ENCODE results near the gene CRLF1.

Gene CRLF1, protein sequence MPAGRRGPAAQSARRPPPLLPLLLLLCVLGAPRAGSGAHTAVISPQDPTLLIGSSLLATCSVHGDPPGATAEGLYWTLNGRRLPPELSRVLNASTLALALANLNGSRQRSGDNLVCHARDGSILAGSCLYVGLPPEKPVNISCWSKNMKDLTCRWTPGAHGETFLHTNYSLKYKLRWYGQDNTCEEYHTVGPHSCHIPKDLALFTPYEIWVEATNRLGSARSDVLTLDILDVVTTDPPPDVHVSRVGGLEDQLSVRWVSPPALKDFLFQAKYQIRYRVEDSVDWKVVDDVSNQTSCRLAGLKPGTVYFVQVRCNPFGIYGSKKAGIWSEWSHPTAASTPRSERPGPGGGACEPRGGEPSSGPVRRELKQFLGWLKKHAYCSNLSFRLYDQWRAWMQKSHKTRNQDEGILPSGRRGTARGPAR

DNA sequence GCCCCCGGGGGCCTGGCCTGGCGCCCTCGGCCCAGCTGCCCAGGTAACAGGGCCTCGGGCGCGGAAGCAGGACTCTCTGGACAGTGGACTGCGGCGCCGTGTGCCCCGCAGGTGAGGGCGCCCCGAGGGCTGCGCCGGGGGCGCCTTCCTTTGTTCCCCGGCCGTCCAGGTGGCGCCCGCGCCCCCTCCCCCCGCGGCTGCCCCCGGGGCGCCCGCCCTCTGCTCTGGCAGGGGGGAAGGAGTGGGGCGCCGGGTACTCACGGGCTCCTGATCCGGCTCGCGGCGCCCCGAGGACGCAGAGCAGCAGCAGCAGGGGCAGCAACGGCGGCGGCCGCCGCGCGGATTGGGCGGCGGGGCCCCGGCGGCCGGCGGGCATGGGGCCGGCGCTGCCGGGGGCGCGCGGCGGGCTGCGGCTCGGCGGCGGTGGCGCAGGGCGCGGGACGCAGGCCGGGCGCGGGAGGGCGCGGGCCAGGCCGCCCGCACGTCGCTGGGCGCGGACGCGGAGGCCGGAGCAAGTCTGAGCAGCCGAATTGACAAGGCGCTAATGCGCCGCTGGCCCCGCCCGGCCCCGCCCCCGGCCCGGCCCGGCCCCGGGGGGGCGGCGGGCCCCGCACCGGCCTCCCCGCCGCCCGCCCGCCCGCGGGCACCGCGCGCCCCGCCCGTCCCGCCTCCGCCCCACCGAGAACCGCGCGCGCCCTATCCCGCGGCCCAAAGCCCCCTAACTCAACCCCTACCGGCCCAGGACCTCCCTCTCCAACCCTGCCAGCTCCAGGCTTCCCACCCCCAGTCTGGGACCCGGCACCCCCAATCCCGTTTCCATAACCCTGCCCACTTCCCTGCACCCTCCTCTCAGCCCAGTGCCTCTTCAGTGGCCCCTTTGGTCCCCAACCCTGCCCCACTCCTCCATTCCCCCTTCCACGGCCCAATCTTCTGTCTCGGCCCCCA lies at the start of gene CRLF1:
CRLF1 (minus strand) TSS at position 519 of the 945 bp plus-strand sequence; CDS start at position 376, 143 bp downstream.
- no peak within 1 kb of the TSS for H3K4me3 ChIP-seq (replicated peaks; ENCODE audit: low read depth, low read length)
- DNase-seq (ENCODE audit: low read depth), result no peak
- TF ChIP-seq, protein P1, sequence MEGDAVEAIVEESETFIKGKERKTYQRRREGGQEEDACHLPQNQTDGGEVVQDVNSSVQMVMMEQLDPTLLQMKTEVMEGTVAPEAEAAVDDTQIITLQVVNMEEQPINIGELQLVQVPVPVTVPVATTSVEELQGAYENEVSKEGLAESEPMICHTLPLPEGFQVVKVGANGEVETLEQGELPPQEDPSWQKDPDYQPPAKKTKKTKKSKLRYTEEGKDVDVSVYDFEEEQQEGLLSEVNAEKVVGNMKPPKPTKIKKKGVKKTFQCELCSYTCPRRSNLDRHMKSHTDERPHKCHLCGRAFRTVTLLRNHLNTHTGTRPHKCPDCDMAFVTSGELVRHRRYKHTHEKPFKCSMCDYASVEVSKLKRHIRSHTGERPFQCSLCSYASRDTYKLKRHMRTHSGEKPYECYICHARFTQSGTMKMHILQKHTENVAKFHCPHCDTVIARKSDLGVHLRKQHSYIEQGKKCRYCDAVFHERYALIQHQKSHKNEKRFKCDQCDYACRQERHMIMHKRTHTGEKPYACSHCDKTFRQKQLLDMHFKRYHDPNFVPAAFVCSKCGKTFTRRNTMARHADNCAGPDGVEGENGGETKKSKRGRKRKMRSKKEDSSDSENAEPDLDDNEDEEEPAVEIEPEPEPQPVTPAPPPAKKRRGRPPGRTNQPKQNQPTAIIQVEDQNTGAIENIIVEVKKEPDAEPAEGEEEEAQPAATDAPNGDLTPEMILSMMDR (IDR thresholded peaks at IDR 0.05; ENCODE audit: low read length, missing control alignments), result no peak

DNA sequence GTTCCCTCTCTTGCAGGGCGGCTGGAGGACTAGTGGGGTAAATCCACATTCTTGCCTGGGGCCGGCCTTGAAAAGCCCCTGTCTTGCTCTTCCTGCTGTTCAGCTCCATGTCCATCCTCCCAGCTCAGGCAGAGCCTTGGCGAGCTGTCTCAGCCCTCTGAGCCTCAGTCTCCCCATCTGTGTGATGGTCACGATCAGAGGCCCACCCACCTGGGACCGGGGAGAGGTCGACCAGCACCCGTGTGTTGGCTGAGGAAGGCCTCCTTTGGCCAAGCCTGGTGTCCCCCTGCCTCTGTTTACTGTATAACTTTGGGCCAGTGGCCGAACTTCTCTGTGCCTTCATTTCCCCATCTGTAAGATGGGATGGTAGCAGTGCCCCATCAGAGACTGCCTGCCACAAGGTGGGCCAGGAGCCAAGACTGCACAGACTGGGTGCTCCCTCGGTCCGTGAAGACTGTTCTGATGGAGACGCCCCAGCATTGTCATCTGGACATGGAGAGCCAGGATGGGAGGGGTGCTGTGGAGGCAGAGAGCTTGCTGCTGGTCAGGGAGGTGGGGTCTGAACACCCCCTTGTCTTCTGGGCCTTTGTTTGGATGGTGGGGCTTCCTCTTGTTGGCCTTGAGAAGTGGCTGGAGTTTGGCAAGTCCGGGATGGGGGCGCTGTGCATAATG lies 48.7 kb upstream of the CRLF1 start:
- H3K4me3 ChIP-seq (replicated peaks; ENCODE audit: low read depth, low read length), result no peak overlapping the region
- TF ChIP-seq, protein P1 (IDR thresholded peaks at IDR 0.05; ENCODE audit: low read length, missing control alignments), result no peak
- DNase-seq (ENCODE audit: low read depth), result no peak

DNA sequence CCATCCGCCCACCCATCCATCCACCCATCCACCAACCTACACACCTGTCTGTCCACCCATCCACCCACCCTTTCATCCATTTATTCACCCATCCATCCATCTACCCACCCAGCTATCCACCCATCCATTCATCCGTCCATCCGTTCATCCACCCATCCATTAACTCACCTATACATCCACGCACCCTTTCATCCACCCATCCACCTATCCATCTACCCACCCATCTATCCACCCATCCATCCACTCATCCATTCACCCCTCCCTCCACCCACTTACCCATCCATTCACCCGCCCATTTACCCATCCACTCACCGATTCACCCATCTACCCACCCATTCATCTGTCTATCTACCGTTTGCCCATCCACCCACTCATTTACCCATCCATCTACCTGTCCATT lies 47.9 kb upstream of the CRLF1 start:
- TF ChIP-seq, protein P1 (IDR thresholded peaks at IDR 0.05; ENCODE audit: low read length, missing control alignments), result no peak
- H3K4me3 ChIP-seq (replicated peaks; ENCODE audit: low read depth, low read length), result no peak overlapping the region
- no peak for DNase-seq (ENCODE audit: low read depth)

DNA sequence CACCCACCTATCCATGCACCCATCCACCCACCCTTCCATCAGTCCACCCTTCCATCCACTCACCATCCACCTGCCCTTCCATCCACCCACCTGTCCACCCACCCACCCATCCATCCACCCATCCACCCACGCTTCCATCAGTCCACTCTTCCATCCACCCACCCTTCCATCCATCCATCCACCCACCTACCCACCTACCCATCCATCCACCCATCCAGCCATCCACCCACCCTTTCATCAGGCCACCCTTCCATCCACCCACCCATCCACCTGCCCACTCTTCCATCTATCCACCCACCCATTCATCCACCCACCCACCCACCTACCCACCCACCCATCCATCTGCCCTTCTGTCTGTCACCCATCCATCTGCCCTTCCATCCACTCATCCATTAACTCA lies 47.3 kb upstream of the CRLF1 start:
- no peak for DNase-seq (ENCODE audit: low read depth)
- no peak overlapping the region for H3K4me3 ChIP-seq (replicated peaks; ENCODE audit: low read depth, low read length)
- TF ChIP-seq, protein P1 (IDR thresholded peaks at IDR 0.05; ENCODE audit: low read length, missing control alignments), result no peak

DNA sequence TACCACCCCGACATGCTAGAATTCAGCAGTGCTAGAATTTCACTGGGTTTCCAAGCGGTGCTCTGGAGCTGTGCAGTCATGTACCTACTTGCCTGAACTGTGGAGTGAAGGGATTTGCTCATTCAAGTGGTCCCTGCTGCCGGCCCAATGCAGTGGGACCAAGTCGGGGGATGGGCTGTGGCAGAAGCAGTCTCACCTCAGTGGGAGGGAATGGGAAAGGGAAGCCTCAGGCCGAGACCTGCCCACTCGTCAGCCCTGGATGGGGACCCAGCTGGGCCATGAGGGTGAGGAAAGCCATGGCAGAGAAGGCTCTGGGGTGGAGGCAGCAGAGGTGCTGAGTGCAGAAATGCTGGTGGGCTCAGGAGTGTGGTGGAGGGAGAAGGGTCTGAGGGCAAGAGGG lies 45.1 kb upstream of the CRLF1 start:
- no peak for DNase-seq (ENCODE audit: low read depth)
- TF ChIP-seq, protein P1 (IDR thresholded peaks at IDR 0.05; ENCODE audit: low read length, missing control alignments), result no peak
- no peak overlapping the region for H3K4me3 ChIP-seq (replicated peaks; ENCODE audit: low read depth, low read length)

DNA sequence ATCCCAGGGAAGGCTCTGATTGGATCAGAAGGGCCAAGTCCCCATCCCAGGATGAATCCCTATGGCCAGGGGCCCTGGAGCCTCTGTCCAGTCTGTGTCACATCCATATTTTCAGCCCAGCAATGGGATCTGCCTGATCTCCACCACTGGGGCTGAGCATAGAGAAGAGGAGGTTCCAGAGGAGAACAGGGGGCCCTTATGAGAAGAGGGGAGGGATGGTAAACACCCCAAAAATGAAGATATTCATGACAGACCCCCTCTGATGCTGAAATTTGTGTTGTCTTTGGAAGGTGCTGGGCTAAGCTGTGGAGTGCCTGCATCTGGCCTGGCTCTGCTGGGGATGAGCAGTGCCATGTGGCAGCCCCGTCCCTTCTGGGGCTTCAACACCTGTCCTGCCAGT lies 44.7 kb upstream of the CRLF1 start:
- TF ChIP-seq, protein P1 (IDR thresholded peaks at IDR 0.05; ENCODE audit: low read length, missing control alignments), result no peak
- no peak overlapping the region for H3K4me3 ChIP-seq (replicated peaks; ENCODE audit: low read depth, low read length)
- DNase-seq (ENCODE audit: low read depth), result no peak
